DND-41 (cell line): ENCODE measurements around the gene NRG2.

Source experiments
- ATAC-seq: fragments of 200-7000 bp; cut with Tn5 transposase; 3 replicates; pipeline ENCODE4 v1.9.1; 2021; ENCODE audit warnings: low read depth; ENCODE audit not compliant: insufficient read depth
- DNase-seq: peaks from one replicate; pipeline ENCODE4 v3.0.0-alpha.2; 2020
- H2AFZ ChIP-seq: 2 replicates; pipeline ENCODE4 v1.6.0; 2012; ENCODE audit warnings: low read depth, low read length
- H3K27ac ChIP-seq: 2 replicates; pipeline ENCODE4 v1.5.1; 2012; ENCODE audit warnings: low read length, inconsistent platforms
- H3K27me3 ChIP-seq: fragments of 200-600 bp; sonication (generic); 2 replicates; pipeline ENCODE4 v1.6.0; 2012; ENCODE audit warnings: low read length, mild to moderate bottlenecking, inconsistent platforms; ENCODE audit not compliant: insufficient read depth, poor library complexity
- H3K36me3 ChIP-seq: 2 replicates; pipeline ENCODE4 v1.5.1; 2012; ENCODE audit warnings: low read length, inconsistent platforms; ENCODE audit not compliant: insufficient read depth
- H3K4me1 ChIP-seq: 2 replicates; pipeline ENCODE4 v1.5.1; 2012; ENCODE audit warnings: mild to moderate bottlenecking, low read length; ENCODE audit not compliant: insufficient read depth
- H3K4me2 ChIP-seq: 2 replicates; pipeline ENCODE4 v1.6.0; 2012; ENCODE audit warnings: mild to moderate bottlenecking, moderate library complexity, low read length, inconsistent platforms; ENCODE audit not compliant: insufficient read depth
- H3K4me3 ChIP-seq, 2 experiments: fragments of 200-600 bp in 1 of 2; shearing (Covaris generic) in 1 of 2; 2 replicates each; pipeline ENCODE4 v1.5.1; 2012 to 2016; ENCODE audit warnings: inconsistent platforms in 2 of 2, low read length in 2 of 2, mild to moderate bottlenecking in 2 of 2, low read depth in 1 of 2, moderate library complexity in 1 of 2
- H3K79me2 ChIP-seq: 2 replicates; pipeline ENCODE4 v1.6.0; 2012; ENCODE audit warnings: low read length, inconsistent platforms; ENCODE audit not compliant: insufficient read depth
- H3K9ac ChIP-seq: 2 replicates; pipeline ENCODE4 v1.6.0; 2012; ENCODE audit warnings: low read depth, mild to moderate bottlenecking, inconsistent platforms, low read length, moderate library complexity
- H3K9me3 ChIP-seq: 2 replicates; pipeline ENCODE4 v1.5.1; 2012; ENCODE audit warnings: low read length, moderate library complexity, mild to moderate bottlenecking, inconsistent platforms; ENCODE audit not compliant: insufficient read depth, severe bottlenecking
- H4K20me1 ChIP-seq: 2 replicates; pipeline ENCODE4 v1.6.0; 2012; ENCODE audit warnings: low read length; ENCODE audit not compliant: insufficient read depth
- EZH2 ChIP-seq: IDR thresholded peaks from 3 replicates; pipeline ENCODE4 v1.6.1; 2012; ENCODE audit warnings: borderline replicate concordance, low read depth, mild to moderate bottlenecking, moderate library complexity, low read length, inconsistent platforms; ENCODE audit not compliant: severe bottlenecking
- TF ChIP-seq, protein P1 (sequence below): IDR thresholded peaks from 2 replicates; pipeline ENCODE4 v1.5.1; 2012; ENCODE audit warnings: borderline replicate concordance, low read length, moderate library complexity, mild to moderate bottlenecking; ENCODE audit not compliant: poor library complexity, severe bottlenecking; ENCODE audit errors: extremely low read depth

The NRG2 gene

DNA sequence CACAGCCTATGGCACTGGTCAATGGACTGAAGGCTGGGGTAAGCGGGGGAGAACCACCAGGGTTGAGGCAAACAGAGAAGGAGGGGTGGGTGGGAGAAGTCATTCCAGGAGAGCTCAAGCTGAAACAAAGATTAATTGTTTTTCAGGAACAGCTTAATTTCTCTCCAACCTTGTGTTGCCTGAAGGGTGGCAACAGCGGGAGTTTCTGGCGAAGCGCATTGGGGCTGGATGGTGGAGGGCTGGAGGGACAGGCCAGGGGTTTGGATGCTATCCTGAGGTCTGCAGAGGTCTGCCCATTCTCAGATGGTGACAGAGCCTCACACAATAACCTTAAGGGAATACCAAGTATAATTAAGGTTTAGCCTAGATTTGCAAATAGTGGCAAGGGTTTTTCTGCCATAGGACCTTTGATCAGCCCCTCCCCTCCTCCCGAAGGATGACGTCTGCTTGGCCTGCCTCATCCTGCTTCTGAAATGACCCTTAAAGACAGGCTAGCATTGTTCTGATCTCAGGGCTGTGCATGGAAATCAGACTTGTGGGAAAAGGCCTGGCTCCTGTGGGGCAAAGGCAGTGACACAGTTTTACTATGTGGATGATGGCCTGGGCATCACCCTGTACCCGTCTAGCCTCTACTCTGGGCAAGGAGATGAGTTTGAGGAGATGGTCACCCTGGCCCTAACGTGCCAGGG lies 214.7 kb downstream of the NRG2 start:
- H3K4me2 ChIP-seq, result no peak overlapping the region
- peaks cover 3% of the 10 kb centered on the region for H3K27me3 ChIP-seq
- no peaks in the 10 kb centered on the region for H3K4me1 ChIP-seq
- H3K79me2 ChIP-seq, result no peaks in the 10 kb centered on the region
- H3K4me3 ChIP-seq, result no peak overlapping the region
- no peak overlapping the region for H3K27ac ChIP-seq
- DNase-seq (no peak), ATAC-seq (no peak)
- no peaks in the 10 kb centered on the region for H3K36me3 ChIP-seq
- no peak overlapping the region for H2AFZ ChIP-seq
- H3K9me3 ChIP-seq, result no peaks in the 10 kb centered on the region
- no peak for TF ChIP-seq EZH2
- TF ChIP-seq, protein P1, sequence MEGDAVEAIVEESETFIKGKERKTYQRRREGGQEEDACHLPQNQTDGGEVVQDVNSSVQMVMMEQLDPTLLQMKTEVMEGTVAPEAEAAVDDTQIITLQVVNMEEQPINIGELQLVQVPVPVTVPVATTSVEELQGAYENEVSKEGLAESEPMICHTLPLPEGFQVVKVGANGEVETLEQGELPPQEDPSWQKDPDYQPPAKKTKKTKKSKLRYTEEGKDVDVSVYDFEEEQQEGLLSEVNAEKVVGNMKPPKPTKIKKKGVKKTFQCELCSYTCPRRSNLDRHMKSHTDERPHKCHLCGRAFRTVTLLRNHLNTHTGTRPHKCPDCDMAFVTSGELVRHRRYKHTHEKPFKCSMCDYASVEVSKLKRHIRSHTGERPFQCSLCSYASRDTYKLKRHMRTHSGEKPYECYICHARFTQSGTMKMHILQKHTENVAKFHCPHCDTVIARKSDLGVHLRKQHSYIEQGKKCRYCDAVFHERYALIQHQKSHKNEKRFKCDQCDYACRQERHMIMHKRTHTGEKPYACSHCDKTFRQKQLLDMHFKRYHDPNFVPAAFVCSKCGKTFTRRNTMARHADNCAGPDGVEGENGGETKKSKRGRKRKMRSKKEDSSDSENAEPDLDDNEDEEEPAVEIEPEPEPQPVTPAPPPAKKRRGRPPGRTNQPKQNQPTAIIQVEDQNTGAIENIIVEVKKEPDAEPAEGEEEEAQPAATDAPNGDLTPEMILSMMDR, result no peak
- no peak overlapping the region for H3K9ac ChIP-seq
- no peaks in the 10 kb centered on the region for H4K20me1 ChIP-seq

DNA sequence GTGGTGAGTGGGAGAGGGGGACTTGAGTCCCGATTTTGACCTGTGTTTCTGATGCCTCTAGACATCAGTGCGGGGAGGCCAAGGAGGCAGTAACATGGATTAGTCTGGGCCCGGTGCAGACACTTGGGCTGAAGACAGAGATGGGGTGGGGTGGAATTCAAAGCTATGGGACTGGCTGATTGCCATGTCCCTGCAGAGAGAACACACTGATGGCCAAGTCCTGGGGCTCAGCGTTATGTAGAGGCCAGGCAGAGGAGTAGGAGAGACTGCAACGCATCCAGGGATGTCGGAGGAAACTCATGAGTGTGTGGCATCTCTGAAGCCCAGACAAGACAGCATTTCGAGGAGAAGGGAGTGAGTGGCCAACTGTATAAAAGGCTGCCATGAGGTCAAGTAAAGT lies 217.4 kb downstream of the NRG2 start:
- no peak overlapping the region for H2AFZ ChIP-seq
- TF ChIP-seq, protein P1, result no peak
- TF ChIP-seq EZH2, result no peak
- H3K4me1 ChIP-seq, result no peaks in the 10 kb centered on the region
- no peaks in the 10 kb centered on the region for H3K9me3 ChIP-seq
- no peak overlapping the region for H3K4me2 ChIP-seq
- no peak overlapping the region for H3K4me3 ChIP-seq
- DNase-seq, result no peak
- no peak overlapping the region for H3K9ac ChIP-seq
- no peaks in the 10 kb centered on the region for H3K27me3 ChIP-seq
- ATAC-seq, result no peak
- H3K27ac ChIP-seq, result no peak overlapping the region
- H4K20me1 ChIP-seq, result no peaks in the 10 kb centered on the region
- H3K79me2 ChIP-seq, result no peaks in the 10 kb centered on the region
- H3K36me3 ChIP-seq, result no peaks in the 10 kb centered on the region

DNA sequence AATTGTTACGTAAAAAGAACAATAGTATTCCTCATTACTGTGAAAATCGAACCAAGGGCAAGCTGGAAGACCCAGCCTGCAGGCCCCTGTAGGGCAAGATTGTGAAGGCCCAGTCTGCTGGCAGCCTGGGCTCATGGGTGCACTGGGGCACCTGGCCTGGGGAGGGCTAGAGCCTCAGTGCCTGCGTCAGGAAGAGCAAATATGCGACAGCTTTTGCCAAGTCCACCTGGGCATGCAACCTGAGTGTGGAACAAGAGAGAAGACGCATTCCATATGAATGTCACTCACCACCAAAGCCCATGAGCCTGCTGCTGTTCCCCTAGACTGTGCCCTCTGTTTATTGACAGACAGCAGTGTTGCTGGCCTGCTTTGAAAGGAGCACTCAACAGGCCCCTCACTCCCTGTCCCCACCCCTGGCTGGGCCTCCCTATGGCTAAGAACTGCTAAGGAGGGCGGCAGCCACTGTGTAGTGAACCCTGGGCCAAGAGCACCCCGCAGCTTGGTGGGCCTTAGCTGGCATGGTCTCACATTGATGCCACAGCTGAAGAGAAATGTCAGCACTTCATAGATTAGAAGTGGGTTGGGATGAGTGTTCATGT lies 219.2 kb downstream of the NRG2 start:
- Histone ChIP-seq H3K9me3 (peaks cover 4% of the 10 kb centered on the region), H4K20me1 (no peaks in the 10 kb centered on the region), H3K27me3 (no peaks in the 10 kb centered on the region), H3K4me1 (no peaks in the 10 kb centered on the region), H3K4me3 (no peak overlapping the region), H3K9ac (no peak overlapping the region), H3K79me2 (no peaks in the 10 kb centered on the region), H3K27ac (no peak overlapping the region), H3K4me2 (no peak overlapping the region), H3K36me3 (no peaks in the 10 kb centered on the region), H2AFZ (no peak overlapping the region)
- no peak for ATAC-seq
- no peak for TF ChIP-seq EZH2
- TF ChIP-seq, protein P1, result no peak
- DNase-seq, result no peak
